Natural killer cell (primary cell): ENCODE results near the gene PADI2. TPM values are rescaled to one million over a fixed set of nuclear protein-coding genes. Genes with fewer than 3 reads are reported as not detected.

Source experiments
- ATAC-seq, 3 donors: fragments of 150-1000 bp in 2 of 3; fragments of 200-7000 bp in 1 of 3; cut with Tn5 transposase; 1 replicate in 1 of 3; 2 replicates in 2 of 3; pipeline ENCODE4 v1.10.0; 2021; ENCODE audit warnings: mild to moderate bottlenecking in 2 of 3, moderate library complexity in 2 of 3
- DNase-seq, 2 donors: peaks; one replicate each; pipeline versions ENCODE4 v3.0.0 to v3.0.0-alpha.2; 2013 to 2021; ENCODE audit warnings: mixed read lengths in 1 of 2
- H3K27ac ChIP-seq: one replicate; pipeline ENCODE4 v1.5.1; 2013; ENCODE audit warnings: mild to moderate bottlenecking, low read length
- H3K27me3 ChIP-seq: one replicate; pipeline ENCODE4 v1.6.1; 2013; ENCODE audit warnings: low read length; ENCODE audit not compliant: control insufficient read depth, insufficient read depth
- H3K36me3 ChIP-seq: one replicate; pipeline ENCODE4 v1.6.1; 2013; ENCODE audit warnings: low read length; ENCODE audit not compliant: control insufficient read depth, insufficient read depth
- H3K4me1 ChIP-seq: one replicate; pipeline ENCODE4 v1.6.1; 2013; ENCODE audit warnings: low read length; ENCODE audit not compliant: control insufficient read depth, insufficient read depth
- H3K4me3 ChIP-seq: one replicate; pipeline ENCODE4 v1.5.1; 2013; ENCODE audit warnings: low read length
- H3K9me3 ChIP-seq: one replicate; pipeline ENCODE4 v1.6.1; 2013; ENCODE audit warnings: low read length; ENCODE audit not compliant: control insufficient read depth, insufficient read depth
- H3K27ac Mint-ChIP-seq, 2 donors: one replicate each; pipeline ENCODE4 v1.8.0; 2022; ENCODE audit warnings: mild to moderate bottlenecking in 2 of 2, mixed read lengths in 2 of 2, moderate library complexity in 1 of 2
- H3K27me3 Mint-ChIP-seq, 2 donors: one replicate each; pipeline ENCODE4 v1.8.0; 2022; ENCODE audit warnings: low read depth in 2 of 2, mixed read lengths in 2 of 2
- H3K36me3 Mint-ChIP-seq: one replicate; pipeline ENCODE4 v1.8.0; 2022; ENCODE audit warnings: mixed read lengths
- H3K4me1 Mint-ChIP-seq, 2 donors: one replicate each; pipeline ENCODE4 v1.8.0; 2022; ENCODE audit warnings: mixed read lengths in 2 of 2
- H3K4me3 Mint-ChIP-seq: one replicate; pipeline ENCODE4 v1.8.0; 2022; ENCODE audit warnings: mild to moderate bottlenecking, moderate library complexity, mixed read lengths
- H3K9me3 Mint-ChIP-seq, 2 donors: one replicate each; pipeline ENCODE4 v1.8.0; 2022; ENCODE audit warnings: mixed read lengths in 2 of 2
- WGBS: methylation state at CpG from one replicate; pipeline ENCODE4 v1.1.7; 2013; ENCODE audit warnings: missing lambda C conversion rate; ENCODE audit not compliant: insufficient coverage; 5-methylcytosine and 5-hydroxymethylcytosine counted together
- intact Hi-C: fragments of 100-400 bp; cut with micrococcal nuclease; formaldehyde crosslinking; loops from one replicate; pipeline ENCODE4 v1.14.2; 2022
- total RNA-seq, 4 donors: library from RNA; stranded (reverse); fragments of 120-200 nt in 1 of 4; gene quantifications; one replicate each; pipeline versions ENCODE4 v1.2.3 to v1.2.4, GENCODE V29; 2013 to 2022
- TF ChIP-seq, protein P1 (sequence below): fragments of 200-600 bp; IDR thresholded peaks from one replicate; pipeline ENCODE4 v1.8.0; 2022; ENCODE audit warnings: antibody characterized with exemption

The PADI2 gene
- total RNA-seq, 3 donors from 2014 or later (not counting 1 experiment from before 2014, with no cell fraction given), result 0.56 to 2.5 (median 0.88) TPM

GRCh38 chr1:17091252-17091651, 28.0 kb downstream of the PADI2 start:
- 84% methylated on average over 7 of the region's 7 CpGs for WGBS
- Mint-ChIP-seq H3K27me3 (peaks cover 0 to 9% of the 10 kb centered on the region in 2 donors), H3K4me3 (no peak overlapping the region), H3K27ac (peak overlapping the region in 1 of 2 donors; percentile 4), H3K9me3 (no peaks in the 10 kb centered on the region), H3K36me3 (no peaks in the 10 kb centered on the region), H3K4me1 (no peaks in the 10 kb centered on the region)
- Histone ChIP-seq H3K36me3 (no peaks in the 10 kb centered on the region), H3K27me3 (no peaks in the 10 kb centered on the region), H3K4me3 (no peak overlapping the region), H3K27ac (no peak overlapping the region), H3K9me3 (no peaks in the 10 kb centered on the region), H3K4me1 (no peaks in the 10 kb centered on the region)
- TF ChIP-seq, protein P1, sequence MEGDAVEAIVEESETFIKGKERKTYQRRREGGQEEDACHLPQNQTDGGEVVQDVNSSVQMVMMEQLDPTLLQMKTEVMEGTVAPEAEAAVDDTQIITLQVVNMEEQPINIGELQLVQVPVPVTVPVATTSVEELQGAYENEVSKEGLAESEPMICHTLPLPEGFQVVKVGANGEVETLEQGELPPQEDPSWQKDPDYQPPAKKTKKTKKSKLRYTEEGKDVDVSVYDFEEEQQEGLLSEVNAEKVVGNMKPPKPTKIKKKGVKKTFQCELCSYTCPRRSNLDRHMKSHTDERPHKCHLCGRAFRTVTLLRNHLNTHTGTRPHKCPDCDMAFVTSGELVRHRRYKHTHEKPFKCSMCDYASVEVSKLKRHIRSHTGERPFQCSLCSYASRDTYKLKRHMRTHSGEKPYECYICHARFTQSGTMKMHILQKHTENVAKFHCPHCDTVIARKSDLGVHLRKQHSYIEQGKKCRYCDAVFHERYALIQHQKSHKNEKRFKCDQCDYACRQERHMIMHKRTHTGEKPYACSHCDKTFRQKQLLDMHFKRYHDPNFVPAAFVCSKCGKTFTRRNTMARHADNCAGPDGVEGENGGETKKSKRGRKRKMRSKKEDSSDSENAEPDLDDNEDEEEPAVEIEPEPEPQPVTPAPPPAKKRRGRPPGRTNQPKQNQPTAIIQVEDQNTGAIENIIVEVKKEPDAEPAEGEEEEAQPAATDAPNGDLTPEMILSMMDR, result no peak
- ATAC-seq (no peak), DNase-seq (no peak)
- intact Hi-C loops, result no loop called here

- DNase-seq, result no peak
- no peaks in the 10 kb centered on the region for H3K36me3 Mint-ChIP-seq
- Histone ChIP-seq H3K4me3 (no peak overlapping the region), H3K27me3 (no peaks in the 10 kb centered on the region), H3K36me3 (no peaks in the 10 kb centered on the region), H3K9me3 (no peaks in the 10 kb centered on the region), H3K27ac (no peak overlapping the region), H3K4me1 (no peaks in the 10 kb centered on the region)
- no peak overlapping the region for H3K4me3 Mint-ChIP-seq
- no peak for ATAC-seq
- WGBS, result 86% methylated on average over 14 of the region's 14 CpGs
- peaks cover 0 to 5% of the 10 kb centered on the region in 2 donors for H3K4me1 Mint-ChIP-seq
- TF ChIP-seq, protein P1, result no peak
- no peak overlapping the region for H3K27ac Mint-ChIP-seq
- no peaks in the 10 kb centered on the region for H3K9me3 Mint-ChIP-seq
- peaks cover 0 to 9% of the 10 kb centered on the region in 2 donors for H3K27me3 Mint-ChIP-seq
- intact Hi-C loops, result no loop called here
These were observed 29.7 kb downstream of the PADI2 start for GRCh38 chr1:17089506-17089905.

DNA sequence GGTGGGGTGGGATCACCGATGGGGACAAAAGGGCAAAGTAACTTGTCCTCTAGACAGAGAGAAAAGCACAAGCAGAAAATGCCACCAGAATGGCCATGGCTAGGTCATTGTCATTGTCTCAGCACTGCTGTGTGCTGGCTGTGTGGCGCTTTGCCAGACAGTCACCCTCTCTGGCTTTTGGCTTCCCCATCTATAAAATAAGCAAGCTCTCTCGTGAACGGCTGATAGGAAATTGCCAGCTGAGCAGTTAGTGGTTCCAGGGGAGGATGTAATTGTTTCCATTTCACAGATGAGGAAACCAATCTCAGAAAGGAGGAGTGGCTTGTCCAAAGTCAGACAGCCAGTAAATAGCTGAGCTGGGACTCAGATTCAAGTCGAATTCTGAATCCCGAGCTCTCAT, 32.5 kb downstream of the PADI2 start:
- Histone ChIP-seq H3K36me3 (no peaks in the 10 kb centered on the region), H3K4me3 (no peak overlapping the region), H3K27me3 (no peaks in the 10 kb centered on the region), H3K27ac (no peak overlapping the region), H3K9me3 (no peaks in the 10 kb centered on the region), H3K4me1 (no peaks in the 10 kb centered on the region)
- Mint-ChIP-seq H3K9me3 (no peaks in the 10 kb centered on the region), H3K36me3 (no peaks in the 10 kb centered on the region), H3K27me3 (peaks cover 0 to 9% of the 10 kb centered on the region in 2 donors), H3K4me1 (peaks cover 0 to 5% of the 10 kb centered on the region in 2 donors), H3K4me3 (no peak overlapping the region), H3K27ac (no peak overlapping the region)
- TF ChIP-seq, protein P1, result no peak
- DNase-seq (no peak), ATAC-seq (no peak)
- intact Hi-C loops, result no loop called here
- 76% methylated on average over 6 of the region's 6 CpGs for WGBS

DNA sequence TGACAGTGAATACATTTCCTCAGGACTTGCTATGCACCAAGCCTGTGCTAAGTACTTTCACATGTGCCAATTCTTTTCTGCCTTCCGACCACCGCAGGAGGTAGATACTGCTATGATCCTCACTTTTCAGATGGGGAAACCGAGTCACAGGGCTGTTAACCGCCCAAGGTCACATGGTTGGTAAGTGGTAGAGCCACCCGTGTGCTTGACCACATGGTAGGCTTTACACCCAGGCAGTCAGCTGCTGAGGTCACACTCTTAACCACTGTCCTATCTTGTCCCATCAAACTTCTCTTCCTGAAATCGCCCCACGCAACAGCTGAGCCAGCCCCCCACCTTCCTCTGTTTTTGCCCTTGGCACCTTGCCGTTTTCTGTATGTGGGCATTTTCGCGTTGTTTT, 34.5 kb downstream of the PADI2 start:
- WGBS, result 52% methylated on average over 10 of the region's 10 CpGs
- peaks cover 0 to 5% of the 10 kb centered on the region in 2 donors for H3K27me3 Mint-ChIP-seq

More for the DNA sequence above, 34.5 kb downstream of the PADI2 start:
- Histone ChIP-seq H3K9me3 (no peaks in the 10 kb centered on the region), H3K4me3 (no peak overlapping the region), H3K27me3 (no peaks in the 10 kb centered on the region), H3K27ac (no peak overlapping the region), H3K4me1 (no peaks in the 10 kb centered on the region), H3K36me3 (no peaks in the 10 kb centered on the region)
- no peak overlapping the region for H3K4me3 Mint-ChIP-seq
- H3K4me1 Mint-ChIP-seq, result peaks cover 0 to 5% of the 10 kb centered on the region in 2 donors
- intact Hi-C loops, result no loop called here
- no peaks in the 10 kb centered on the region for H3K36me3 Mint-ChIP-seq
- TF ChIP-seq, protein P1, result no peak
- DNase-seq (no peak), ATAC-seq (no peak)
- H3K9me3 Mint-ChIP-seq, result no peaks in the 10 kb centered on the region
- no peak overlapping the region for H3K27ac Mint-ChIP-seq
